ENCODE data around the gene CLIC6.
"Not testable (repeated sequence)": the region's sequence is repeated elsewhere in the genome, so short reads cannot be mapped to it uniquely, and the experiment has no call there.

The CLIC6 gene

GRCh38 chr21:34693192-34693810 lies 24.5 kb downstream of the CLIC6 start:
- FAIRE-seq, result peak; percentile 54

GRCh38 chr21:34695434-34695833 lies 26.6 kb downstream of the CLIC6 start:
- no peak for FAIRE-seq

GRCh38 chr21:34696121-34696520 lies 27.3 kb downstream of the CLIC6 start:
- FAIRE-seq, result no peak

DNA sequence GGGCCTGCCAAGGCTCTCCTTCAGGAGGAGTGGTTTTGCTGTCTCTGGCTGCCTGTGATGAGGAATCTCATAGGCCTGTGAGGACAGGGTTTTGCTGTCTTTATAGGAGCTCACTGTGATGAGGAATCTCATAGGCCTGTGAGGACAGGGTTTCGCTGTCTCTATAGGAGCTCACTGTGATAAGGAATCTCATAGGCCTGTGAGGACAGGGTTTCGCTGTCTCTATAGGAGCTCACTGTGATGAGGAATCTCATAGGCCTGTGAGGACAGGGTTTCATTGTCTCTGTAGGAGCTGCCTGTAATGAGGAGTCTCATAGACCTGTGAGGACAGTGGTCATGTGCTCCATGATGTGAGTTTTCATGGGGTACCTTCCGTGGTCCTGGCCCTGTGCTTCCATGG lies 29.0 kb downstream of the CLIC6 start:
- no peak for FAIRE-seq

DNA sequence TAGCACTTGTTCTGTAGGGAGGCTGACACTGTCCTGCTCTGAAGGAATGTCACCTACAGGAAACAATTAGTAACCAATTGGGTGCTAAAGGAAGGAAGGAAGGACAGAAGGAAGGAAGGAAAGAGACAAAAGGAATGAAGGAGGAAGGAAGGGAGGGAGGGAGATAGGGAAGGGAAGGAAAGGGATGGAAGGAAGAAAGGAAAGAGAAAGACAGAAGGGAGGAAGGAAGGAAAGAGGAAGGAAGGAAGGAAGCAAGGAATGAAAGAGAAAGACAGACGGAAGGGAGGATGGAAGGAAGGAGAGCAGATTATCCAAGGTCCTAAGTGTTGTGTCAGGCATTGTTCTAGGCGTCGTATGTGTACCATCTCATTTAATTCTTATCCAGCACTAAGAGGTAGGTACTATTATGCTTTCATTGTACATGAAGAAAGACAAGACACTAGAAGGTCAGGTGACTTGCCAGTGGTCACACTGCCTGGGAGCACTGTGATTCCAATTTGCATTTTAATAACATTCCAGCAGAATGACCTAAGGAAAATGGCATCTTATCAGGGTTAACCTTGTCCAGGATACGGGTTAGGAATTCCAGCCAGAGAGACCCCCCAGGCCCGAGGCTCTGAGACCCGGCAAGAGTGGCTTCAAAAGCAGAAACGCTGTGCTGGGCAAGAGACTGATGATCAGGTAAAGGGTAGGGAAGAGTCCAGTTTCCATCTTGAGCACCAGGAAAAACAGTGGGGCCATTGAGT lies 29.6 kb downstream of the CLIC6 start:
- FAIRE-seq, result no peak

DNA sequence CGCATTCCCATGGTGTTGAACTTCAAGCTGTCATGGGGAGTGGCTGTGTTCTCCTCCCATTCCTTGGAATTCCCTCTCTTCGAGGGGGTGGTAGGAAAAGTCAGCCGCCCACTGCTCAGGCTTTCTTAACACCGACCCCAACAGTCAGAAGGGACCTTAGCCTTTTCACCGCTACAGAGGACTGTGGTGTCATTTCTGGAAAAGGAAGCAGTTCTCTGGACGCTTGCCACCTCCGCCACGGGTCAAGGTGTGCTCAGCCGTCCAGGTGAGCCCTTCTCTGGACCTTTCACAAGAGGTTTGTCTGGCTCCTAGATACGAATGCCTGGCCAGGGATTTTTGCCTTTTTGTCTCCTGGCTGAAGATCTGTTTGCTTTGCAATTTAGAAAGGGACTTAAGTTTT lies 31.8 kb downstream of the CLIC6 start:
- no peak for FAIRE-seq

- FAIRE-seq, result no peak
Observed at GRCh38 chr21:34701726-34702125, 32.9 kb downstream of the CLIC6 start.

DNA sequence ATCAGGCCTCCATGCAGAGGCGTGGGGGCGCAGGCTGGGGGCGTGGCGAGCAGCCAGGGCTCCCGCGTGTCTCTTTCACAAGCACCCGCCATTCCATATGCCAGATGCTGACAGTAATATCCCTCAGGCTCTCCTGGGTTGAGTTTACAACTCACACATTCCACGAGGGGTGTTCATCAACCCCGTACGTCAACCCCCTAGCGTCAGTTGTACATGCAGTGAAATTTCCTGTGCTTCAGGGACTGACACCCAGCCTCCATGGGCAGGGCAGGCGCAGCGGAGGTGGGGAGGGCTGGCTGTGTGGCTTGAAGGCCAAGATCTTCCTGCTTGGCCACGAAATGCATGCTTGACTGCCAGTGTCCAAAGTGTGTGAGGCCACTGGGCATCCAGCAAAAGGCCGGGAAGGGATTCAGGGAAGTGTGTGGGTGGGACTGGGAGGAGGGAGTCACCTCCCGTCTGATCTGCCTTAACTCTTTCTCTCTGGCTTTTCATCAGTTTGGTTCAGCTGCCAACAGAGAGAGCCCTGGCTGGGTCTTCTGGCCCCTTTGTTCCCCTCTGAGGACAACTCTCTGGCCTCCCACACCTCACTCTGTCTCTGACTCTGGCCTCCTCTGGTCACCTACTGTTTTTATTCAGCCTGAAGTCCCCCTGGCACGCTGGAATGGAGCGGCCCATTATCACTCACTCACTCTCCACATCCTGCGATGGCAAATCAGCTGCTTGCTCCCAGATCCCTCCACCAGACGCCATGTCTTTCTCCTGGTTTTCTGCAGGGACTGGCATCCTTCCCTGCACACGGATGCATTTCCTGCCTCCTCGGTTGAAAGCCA lies 33.8 kb downstream of the CLIC6 start:
- no peak for FAIRE-seq

GRCh38 chr21:34703571-34703970 lies 34.8 kb downstream of the CLIC6 start:
- no peak for FAIRE-seq

DNA sequence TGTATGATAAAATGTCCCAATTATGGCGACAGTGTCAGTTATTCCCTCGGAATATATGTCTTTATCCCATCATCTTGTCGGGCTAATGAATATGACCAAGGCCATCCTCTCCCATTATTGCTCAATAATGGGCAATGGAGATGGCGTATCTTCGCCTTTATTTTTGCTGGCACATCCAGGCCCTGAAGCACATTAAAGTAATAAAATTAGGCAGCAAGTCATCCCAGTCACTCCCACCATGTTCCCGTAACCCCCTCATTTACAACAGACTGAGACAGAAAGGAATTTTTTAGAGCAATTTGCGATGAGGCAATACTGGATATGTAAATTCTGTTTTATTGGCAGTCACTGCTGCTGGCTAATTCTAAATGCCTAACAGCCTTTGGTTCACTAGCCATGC lies 35.3 kb downstream of the CLIC6 start:
- FAIRE-seq, result no peak

DNA sequence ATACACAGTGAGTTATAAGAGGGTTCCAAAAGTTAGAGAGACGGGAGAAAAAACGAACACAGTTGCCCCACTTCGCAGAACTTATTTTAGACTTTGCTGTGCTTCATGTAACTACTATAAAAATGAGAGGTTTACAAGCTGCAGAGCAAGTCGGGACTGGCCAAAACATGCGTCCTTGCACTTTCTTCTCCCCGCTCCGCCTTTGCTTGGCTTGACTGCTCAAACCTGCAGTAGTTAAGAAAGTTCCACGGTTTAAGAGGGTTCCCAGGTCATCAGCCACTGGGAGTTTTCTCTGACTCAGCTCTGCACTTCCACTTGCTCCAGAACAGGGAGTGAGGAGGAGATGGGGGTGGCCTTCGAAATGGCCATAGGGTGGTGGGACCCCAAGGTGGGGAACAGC lies 36.2 kb downstream of the CLIC6 start:
- FAIRE-seq, result no peak

DNA sequence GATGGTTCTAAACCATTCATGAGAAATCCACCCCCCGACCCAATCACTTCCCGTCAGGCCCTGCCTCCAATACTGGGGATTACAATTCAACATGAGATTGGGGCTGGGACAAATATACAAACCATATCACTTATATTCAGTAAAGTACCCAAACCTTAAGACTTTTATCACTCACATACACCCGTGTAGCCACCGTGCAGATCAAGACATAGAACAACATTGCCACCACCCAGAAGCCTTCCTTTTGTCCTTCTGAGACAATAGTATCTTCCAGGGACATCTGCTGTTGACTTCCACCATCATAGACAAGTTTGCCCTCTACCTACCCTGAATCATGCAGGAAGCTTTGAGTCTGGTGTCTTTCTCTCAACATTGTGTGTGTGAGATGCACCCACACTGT lies 37.5 kb downstream of the CLIC6 start:
- FAIRE-seq, result no peak

- FAIRE-seq, result no peak
Observed at GRCh38 chr21:34707876-34708325, 39.1 kb downstream of the CLIC6 start.

- FAIRE-seq, result no peak
Observed at GRCh38 chr21:34713621-34714020, 44.8 kb downstream of the CLIC6 start.

GRCh38 chr21:34715518-34715917 lies 46.7 kb downstream of the CLIC6 start:
- FAIRE-seq, result no peak

DNA sequence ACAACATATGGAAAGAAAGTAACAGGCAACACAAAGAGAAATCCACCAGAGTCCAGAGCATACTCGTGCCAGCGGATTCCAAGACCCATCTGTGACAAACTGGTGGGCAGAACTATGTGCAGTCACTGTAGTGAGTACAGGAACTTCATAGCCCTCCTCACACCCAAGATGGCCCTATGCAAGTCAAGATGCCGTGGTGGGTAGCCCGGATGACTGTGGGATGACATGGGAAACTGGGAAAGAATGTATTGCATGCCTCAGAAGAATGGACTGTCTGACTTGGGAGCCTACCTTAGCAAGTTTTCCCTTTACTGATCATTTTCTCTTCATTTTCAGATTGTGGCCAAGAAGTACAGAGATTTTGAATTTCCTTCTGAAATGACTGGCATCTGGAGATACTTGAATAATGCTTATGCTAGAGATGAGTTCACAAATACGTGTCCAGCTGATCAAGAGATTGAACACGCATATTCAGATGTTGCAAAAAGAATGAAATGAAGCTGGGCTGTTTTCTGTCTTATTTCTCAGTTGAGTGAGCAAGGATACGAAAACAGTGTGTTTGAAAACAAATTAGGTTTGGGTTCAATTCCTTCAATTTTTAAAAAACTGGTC lies 47.3 kb downstream of the CLIC6 start:
- FAIRE-seq, result no peak

DNA sequence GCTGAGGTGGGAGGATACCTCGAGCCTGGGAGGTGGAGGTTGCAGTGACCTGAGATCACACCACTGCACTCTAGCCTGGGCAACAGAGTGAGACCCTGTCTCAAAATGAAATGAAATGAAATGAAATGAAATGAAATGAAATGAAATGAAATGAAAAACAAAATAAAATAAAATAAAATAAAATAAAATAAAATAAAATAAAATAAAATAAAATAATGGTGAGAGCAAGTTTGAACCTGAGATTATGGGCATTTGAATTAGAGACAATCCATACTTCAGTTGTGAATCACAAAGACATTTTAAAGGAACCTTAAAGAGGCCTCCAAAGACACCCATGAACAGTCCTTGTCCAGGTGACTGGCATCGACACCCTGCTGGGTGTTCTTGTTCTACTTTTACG lies 49.7 kb downstream of the CLIC6 start:
- FAIRE-seq, result not testable (repeated sequence)

DNA sequence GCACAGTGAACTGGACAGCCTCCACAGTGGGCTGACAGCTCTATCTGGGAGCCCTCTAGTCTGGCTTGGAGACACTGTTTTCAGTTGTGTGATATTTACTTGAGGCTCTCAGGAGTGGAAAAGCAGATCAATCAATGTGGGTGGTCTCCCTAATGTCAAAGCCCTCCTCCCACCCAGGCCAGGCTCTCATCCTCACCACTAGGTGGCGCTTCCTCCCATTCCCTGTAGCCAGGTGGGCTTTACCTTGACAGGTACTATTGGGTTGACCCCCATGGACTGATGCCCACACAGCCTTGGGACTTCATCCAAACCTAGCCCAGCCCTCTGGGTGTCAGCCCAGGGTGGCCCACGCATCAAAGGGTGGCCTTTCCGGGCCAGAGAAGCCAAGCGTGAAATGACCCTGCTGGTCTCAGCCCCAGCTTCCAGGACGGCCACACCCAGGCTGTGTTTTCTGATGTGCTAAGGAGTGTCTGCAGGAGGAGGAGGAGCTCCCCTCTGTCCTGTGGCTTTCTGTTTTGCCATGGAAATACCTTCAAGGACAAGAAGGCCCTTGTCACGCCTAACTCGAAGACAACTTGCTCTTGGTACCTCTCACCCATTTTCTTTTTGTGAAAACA lies 54.0 kb downstream of the CLIC6 start:
- no peak for FAIRE-seq

DNA sequence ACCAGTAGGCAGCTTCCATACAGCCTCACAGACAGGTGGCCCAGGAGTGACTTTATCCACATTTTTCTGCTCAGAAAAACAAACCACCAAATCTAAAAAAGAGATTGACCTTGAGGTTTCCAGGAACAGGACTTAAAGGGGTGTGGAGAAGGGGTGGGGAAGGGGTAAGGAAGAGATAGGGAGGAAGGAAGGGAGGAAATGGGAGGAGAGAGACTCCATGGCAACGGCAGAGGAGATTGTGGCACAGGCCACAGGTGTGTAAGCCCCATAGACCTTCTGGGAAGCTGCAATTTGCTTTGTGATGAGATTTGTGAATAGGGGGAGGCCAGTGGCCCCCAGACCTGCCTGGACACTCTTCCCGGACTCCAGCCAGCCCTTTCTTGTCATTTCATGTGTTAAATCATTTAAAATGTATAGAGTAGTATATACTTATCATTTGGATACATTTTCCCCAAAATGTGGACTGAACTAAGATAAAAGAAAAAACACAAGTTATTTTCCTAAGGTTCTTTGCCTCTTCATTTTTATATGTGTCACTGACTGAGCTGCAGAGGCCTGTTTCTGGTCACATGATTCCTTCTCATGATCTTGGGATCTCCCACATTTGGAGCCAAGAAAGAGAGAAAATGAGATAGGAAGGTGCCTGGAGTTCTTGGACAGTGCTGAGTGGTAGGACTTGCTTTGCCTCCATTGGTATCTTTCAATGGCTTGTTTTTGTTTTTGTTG lies 55.5 kb downstream of the CLIC6 start:
- FAIRE-seq, result no peak

GRCh38 chr21:34724857-34725195 lies 56.0 kb downstream of the CLIC6 start:
- no peak for FAIRE-seq

GRCh38 chr21:34726627-34727337 lies 58.0 kb downstream of the CLIC6 start:
- no peak for FAIRE-seq

GRCh38 chr21:34728479-34728878 lies 59.7 kb downstream of the CLIC6 start:
- no peak for FAIRE-seq

Data from G401.6 (cell line).